GM19452 (cell line): Measurements from ENCODE around the gene TSEN54.

Experiments
- ATAC-seq: cut with Tn5 transposase; IDR thresholded peaks from one replicate; pipeline ENCODE4 v1.9.1; 2021; ENCODE audit not compliant: unreplicated experiment

The TSEN54 gene

DNA sequence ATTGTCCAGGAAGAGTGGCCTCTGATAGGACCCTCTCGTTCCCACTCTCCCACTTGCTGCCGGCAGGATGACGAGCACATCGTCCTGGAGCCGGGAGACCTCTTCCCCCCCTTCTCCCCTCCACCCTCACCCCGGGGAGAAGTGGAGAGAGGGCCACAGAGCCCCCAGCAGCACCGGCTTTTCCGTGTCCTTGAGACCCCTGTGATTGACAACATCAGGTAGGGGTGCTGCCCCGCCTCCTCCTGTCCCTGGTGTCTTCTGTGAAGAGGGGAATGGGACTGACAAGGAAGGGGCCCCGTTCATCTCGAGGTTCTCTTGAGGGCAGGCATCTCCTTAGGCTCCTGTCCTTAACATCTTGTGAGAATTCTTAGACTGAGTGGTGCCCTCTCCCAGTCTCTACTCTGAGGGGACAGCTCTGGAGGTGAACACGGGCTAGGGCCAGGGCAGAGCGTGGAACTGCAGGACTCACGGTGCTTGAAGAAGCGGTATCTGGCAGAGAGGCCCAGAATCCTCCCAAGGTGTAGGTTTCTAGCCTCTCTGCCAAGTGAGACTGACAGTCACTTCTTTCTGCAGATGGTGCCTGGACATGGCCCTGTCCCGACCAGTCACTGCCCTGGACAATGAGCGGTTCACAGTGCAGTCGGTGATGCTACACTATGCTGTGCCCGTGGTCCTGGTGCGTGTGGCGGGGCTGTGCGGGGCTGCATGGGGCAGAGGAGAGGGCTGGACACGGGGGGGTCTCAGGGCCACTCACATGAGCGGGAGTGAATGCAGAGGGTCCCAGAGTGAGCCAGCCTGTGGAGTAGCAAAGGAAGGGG is 27.4 kb upstream of the TSEN54 start:
- no peak for ATAC-seq

DNA sequence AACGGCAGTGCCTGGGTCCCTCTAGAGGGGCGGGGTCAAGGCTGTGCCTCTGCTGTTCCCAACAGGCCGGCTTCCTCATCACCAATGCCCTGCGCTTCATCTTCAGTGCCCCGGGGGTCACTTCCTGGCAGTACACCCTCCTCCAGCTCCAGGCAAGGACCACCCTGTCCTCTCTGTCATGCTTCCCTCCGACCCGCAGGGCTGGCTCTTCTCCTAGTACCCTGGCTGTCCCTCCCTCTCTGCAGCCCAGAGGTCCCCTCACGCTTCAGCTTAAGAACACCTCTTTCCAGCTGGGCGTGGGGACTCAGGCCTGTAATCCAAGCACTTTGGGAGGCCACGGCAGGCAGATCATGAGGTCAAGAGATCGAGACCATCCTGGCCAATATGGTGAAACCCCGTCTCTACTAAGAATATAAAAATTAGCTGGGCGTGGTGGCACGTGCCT is 26.8 kb upstream of the TSEN54 start:
- no peak for ATAC-seq

DNA sequence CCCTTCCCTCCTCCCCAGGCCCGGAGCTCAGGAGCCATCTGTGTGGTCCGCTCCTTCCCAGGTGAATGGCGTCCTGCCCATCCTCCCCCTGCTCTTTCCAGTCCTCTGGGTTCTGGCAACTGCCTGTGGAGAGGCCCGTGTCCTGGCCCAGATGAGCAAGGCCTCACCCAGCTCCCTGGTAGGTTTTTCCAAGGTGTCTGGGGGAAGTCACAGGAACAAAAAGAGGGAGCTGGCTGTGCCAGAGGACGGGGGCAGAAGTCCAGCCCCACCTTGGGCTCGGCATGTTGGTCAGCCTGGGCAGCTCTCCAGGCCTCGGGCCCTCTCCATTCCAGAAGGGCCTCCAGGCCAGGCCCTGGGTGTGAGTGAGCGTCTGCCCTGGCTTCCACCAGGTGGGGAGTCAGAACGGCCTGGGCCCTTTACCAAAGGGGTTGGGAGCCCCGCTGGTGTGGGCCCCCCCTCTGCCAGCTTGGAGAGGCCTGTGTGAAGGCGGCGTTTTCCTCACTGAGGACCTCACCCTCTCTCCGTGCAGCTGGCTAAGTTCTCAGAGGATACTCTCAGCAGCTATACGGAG is 26.1 kb upstream of the TSEN54 start:
- no peak for ATAC-seq

DNA sequence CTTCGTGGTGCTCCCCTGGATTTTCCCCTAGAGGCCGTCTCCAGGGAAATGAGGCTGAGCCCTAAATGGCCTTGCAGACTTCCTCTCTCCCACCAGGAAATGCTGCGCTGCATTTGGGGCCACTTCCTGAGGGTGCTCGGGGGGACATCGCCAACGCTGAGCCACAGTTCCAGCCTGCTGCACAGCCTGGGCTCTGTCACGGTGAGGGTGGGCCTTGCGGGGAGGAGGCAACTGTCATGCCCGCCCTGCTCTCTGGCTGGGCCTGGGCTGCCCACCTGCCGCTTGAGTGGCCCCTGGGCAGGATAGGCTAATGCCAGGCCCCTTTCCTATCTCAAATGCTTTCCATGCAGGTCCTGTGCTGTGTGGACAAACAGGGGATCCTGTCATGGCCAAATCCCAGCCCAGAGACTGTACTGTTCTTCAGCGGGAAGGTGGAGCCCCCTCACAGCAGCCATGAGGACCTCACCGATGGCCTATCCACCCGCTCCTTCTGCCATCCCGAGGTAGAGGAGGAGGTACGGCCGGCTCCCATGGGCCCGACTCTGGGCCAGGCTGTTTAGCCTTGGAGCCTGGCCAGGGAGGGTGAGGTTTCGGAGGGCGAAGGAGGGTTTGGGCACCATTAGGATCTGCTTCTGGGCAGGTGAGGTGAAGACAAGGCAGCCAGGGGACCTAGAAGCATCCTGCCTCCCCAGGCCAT is 25.2 kb upstream of the TSEN54 start:
- no peak for ATAC-seq

DNA sequence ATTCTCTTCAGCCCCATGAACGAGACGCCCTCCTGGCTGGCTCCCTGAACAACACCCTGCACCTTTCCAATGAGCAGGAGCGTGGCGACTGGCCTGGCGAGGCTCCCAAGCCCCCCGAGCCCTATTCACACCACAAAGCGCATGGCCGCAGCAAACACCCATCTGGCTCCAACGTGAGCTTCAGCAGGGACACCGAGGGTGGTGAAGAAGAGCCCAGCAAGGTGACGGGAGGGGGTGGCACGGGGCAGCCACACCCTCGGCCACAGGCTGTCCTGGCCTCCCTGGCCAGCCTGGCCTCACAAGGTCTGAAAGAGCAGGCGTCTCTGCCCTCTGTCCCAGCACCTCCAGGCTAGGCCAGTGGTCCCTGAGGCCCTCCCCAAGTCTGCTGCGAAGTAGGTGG is 24.6 kb upstream of the TSEN54 start:
- no peak for ATAC-seq

DNA sequence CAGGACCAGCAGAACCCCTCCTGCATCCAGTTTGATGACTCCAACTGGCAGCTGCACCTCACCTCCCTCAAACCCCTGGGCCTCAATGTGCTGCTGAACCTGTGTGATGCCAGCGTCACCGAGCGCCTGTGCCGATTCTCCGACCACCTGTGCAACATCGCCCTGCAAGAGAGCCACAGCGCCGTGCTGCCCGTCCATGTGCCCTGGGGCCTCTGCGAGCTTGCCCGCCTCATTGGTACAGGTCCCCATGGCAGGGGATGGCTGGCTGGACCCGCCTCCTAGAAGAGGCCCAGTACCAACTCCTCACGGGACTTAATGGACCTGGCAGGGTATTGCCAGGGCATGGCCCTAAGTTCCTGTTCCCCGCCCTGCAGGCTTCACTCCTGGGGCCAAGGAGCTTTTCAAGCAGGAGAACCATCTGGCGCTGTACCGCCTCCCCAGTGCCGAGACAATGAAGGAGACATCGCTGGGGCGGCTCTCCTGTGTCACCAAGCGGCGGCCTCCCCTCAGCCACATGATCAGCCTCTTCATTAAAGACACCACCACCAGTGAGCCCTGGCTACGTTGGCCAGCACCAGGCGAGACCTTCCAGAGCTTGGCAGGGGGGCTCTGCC is 23.7 kb upstream of the TSEN54 start:
- no peak for ATAC-seq

DNA sequence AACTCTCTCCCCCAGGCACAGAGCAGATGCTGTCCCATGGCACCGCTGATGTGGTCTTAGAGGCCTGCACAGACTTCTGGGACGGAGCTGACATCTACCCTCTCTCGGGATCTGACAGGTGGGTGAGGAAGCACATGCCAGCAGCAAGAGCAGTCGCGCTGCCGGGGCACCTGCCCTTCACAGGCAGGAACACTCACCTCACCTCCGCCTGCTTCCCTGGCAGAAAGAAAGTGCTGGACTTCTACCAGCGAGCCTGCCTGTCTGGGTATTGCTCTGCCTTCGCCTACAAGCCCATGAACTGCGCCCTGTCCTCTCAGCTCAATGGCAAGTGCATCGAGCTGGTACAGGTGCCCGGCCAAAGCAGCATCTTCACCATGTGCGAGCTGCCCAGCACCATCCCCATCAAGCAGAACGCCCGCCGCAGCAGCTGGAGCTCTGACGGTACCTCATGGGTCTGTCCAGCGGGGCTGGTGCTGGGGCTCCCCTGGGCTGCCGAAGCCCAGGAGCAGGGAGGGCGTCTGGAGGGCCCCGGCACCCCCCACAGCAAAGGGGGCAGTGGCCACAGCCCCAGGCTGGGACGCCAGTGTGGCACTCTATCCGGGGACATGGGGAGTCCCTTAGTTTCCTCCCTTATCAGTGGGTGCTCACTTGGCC is 22.7 kb upstream of the TSEN54 start:
- ATAC-seq: no peak

DNA sequence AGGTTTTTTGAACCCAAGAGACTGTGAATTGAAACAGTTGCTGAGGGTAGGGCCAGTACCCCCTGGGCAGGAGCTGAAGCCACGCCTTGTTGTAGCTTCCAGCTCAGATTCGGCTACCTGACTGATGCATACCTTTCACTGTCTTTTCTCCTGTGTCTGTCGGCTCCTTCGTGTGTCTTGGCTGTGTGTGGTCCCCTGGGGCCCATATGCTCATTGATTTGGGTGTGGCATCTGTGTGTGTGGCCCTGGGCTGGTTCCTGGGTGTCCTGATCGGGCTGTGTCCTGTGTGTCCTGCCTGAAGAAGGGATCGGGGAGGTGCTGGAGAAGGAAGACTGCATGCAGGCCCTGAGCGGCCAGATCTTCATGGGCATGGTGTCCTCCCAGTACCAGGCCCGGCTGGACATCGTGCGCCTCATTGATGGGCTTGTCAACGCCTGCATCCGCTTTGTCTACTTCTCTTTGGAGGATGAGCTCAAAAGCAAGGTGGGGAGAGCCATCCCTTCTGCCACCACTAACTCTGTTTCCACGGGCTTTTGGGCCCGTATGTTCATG is 21.9 kb upstream of the TSEN54 start:
- ATAC-seq: no peak

DNA sequence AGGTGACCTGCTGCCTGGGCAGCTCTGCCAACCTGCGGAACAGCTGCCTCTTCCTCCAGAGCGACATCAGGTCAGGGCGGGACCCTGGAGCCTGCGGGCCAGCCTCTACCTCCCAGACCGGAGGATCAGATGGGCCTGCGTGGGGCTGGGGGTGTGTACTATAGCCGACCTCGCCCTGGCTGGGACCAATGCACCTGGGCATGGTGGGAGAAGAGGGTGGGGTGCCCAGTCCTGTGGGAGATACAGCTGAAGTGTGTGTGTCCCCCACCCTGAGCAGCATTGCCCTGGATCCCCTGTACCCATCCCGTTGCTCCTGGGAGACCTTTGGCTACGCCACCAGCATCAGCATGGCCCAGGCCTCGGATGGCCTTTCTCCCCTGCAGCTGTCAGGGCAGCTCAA is 20.3 kb upstream of the TSEN54 start:
- ATAC-seq: no peak

DNA sequence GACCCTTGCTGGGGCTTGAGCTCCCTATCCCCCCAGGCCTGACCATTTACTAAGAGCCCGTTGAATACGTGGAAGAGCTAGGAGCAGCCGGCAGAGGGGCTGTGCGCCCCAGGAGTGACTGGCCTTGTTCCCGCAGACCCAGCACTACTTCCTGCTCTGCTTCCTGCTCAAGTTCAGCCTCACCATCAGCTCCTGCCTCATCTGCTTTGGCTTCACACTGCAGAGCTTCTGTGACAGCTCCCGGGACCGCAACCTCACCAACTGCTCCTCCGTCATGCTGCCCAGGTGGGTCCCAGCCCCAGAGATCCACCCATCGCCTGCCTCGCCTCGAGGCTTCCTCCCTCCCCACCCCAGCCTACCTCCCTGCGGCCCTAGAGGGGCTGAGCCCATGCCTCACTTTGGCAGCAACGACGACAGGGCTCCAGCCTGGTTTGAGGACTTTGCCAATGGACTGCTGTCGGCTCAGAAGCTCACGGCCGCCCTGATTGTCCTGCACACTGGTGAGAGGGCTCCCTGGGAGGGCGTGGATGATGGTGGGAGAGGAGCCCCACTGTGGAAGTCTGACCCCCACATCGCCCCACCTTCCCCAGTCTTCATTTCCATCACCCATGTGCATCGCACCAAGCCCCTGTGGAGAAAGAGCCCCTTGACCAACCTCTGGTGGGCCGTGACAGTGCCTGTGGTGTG is 18.1 kb upstream of the TSEN54 start:
- ATAC-seq: no peak

DNA sequence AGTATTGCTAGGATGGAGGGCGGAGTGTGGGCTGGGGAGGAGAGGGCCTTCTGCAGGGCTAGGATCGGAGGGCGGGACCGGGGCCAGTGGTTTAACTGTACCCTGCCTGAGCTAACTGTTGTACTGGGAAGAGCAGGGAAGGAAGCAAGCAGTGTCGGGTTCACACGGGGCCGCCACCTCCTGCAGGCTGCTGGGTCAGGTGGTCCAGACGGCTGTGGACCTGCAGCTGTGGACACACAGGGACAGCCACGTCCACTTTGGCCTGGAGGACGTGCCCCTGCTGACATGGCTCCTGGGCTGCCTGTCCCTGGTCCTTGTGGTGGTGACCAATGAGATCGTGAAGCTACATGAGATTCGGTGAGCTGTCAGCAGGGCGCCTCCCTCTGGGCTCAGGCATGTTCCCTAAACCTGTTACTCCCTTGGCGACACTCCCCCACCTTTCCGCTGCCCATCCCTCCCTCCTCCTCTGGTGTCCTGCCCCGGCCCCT is 17.6 kb upstream of the TSEN54 start:
- no peak for ATAC-seq

DNA sequence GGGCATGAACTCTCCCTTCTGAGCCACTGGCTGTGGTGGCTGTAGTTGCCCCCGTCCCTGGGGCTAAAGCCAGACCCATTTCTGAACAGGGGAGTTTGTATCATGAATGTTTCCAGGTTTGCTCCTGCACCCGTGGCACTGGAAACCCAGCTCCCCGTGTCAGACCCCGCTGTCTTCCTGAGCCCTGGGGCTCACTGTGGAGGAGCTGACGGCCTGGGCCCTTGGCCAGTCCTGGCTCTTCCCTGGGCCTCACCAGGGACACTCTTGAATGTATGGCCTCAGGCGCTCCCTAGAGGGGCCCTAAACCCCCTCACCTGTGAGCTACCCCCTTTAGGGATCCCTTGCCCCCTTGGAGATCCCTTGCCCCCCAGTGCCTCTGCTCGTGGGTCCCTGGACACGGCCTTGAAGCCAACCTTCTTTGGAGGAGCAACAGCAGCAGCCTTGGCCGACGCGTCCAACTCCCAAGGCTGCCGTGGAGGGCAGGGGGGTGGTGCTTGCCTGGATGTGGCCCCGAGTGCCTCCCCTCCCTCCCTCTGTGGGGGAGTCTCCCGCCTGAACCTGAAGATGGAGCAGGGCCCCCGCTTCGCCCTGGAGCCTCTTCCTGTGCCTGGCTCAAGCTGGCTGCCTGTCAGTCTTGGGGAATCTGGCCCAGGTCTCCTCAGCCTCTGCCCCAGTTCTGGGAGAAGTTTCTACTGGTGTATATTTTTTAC is 16.9 kb upstream of the TSEN54 start:
- ATAC-seq: no peak

DNA sequence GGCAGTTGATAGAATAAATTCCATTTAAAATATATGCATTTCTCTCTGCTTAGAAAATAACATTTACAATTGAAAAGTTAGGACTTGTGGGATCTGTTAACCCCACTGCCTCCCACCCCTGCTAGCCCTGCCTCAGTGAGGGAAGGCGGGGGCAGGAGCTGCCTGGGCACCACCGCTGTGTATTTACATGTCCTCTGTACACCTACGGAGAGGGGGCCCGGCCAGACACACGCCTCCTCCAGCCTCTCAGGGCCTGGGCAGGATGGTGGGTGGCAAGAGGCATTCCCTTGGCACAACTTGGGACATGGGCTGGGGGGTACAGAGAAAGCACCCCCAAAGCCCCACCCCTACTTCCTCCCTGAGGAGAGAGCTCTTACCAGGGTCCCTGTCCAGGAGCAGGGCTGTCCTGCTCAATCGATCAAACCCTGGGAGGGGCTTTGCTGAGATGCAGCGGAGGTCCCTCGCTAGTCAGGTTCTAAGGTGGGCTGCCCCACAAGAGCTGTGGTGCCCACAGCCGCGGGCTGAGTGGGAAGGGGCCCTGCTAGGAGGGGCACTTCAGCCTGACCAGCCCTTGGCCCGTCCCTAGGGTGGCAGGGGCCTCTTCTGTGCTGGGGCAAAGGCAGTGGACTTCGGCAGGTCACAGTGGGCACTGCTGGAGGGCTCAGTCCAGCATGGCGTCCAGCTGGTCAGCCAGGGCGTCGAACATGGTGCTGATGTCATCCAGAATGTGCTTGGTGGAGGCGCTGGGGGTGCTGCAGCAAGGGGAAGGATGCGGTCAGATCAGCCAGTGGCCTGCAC is 15.7 kb upstream of the TSEN54 start:
- no peak for ATAC-seq

DNA sequence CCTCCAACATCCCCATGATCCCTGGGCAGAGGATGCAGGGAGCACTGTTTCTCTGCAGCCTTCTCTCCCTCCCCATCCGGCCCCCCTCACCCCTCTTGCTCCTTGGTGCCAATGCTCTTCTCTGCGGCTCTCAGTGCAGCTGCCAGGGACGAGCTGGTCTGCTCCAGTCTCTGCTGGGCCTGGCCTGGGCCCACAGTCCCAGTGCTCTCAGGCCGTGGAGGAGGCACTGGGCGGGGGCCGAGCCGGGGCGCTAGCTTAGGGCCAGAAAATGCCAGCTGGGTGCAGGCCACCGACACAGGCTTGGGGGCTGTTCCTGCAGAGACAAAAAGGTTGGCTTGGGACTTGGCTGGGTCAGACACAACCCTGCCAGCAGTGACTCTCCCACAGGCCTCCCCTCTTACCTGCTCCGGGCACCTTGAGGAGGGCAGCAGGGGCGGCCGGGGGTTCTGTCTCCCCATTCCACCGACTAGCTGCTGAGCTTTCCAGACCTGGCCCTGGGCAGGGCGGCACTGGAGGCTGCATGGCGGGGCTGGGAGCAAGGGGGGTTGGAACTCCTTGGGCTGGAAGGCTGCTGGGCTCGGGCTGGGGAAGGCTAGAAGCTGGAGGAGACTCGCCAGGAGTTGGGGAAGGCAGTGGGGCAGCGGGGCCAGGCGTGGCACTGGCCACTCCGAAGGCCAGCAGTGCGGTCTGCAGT is 14.8 kb upstream of the TSEN54 start:
- ATAC-seq: no peak

DNA sequence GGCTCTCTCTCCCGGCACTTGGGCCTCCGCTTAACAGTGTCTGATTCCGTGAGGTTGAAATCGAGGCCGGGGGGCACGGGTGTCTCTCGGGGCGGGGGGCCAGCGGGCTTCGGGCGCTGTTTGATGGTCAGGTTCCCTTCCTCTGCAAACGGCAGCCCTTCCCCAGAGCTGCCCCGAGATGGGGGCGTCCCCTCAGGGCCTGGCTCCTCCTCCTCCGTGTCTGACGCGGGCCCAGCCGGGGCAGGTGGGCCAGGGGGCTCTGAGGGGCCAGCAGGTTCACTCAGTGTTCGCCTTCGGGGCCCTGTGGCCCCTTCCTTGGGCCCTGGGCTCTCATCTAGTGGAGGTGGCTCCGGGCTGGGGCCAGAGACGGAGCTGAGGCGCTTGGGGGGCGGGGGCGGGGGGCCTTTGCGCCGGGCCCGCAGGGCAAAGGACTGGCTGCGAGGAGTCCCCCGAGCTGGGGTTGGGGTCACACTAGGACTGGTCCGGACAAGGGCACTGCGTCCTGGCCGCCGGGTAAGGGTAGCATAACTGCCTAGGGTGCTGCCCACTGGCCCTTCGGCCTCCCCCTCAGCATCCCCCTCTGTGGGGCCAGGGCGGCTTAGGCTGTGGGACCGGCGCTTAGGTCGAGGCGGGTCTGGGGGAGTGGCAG is 14.1 kb upstream of the TSEN54 start:
- ATAC-seq: no peak

DNA sequence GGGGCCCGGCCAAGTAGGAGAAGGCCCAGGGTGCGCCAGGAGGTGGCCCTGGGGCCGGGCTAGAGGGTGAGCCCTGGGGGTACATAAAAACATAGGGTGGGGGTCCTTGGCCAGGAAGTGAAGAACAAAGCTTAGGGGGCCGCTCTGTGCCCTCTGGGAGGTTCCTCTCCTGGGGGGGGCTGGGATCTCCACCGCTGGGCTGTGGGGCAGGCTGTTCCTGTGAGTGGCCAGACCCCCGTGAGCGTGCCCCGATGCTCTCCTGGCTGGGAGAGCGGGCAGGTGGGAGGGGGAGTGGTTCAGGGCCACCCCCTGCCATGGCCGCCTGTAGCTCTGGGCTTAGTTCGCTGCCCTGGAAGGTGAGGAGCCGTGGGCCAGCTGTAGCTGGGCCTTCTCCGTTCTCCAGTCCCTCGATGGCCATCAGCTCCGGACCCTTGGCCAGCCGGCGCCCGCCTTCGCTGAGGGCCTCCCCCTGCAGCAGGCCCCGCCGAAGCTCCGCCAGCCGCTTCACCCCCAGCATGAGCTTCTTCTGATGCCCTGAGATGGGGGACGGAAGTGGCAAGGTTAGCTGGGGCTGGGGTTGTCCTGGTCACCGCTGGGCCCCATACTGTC is 13.5 kb upstream of the TSEN54 start:
- no peak for ATAC-seq

DNA sequence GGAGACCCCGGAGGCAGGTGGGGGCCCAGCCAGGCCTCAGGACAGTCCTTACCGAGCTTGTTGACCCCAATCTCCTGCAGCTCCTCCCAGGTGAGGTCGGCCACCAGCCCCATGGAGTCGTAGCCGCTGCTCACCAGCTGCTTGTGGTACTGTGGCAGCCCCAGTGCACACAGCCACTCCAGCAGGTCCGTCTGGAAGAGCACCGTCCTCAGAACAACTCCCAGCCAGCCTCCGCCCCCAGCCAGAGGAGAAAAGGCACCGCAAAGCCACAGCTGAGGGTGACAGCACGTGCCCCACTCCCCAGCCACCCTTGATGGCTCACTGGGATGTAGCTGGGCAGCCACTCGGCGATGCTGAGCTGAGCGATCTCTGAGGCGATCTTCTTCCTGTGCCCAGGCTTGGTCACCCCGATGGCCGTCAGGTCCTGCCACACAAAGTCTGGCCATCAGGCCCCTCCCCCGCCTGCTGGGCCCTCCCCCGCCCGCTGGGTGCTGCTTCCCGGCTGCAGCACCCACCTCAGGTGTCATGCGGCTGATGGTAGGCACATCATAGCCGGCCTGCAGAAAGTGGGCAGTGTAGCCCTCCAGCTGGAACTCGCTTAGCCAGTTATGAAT is 12.9 kb upstream of the TSEN54 start:
- no peak for ATAC-seq
